ENCODE results near the gene FAM83C. TPM values are rescaled to one million over a fixed set of nuclear protein-coding genes. Genes with fewer than 3 reads are reported as not detected.

The FAM83C gene
- total and polyA plus RNA-seq, 9 of the 15 experiments (the other 6 are each of a cell fraction or from before 2014, with no cell fraction given): not detected

DNA sequence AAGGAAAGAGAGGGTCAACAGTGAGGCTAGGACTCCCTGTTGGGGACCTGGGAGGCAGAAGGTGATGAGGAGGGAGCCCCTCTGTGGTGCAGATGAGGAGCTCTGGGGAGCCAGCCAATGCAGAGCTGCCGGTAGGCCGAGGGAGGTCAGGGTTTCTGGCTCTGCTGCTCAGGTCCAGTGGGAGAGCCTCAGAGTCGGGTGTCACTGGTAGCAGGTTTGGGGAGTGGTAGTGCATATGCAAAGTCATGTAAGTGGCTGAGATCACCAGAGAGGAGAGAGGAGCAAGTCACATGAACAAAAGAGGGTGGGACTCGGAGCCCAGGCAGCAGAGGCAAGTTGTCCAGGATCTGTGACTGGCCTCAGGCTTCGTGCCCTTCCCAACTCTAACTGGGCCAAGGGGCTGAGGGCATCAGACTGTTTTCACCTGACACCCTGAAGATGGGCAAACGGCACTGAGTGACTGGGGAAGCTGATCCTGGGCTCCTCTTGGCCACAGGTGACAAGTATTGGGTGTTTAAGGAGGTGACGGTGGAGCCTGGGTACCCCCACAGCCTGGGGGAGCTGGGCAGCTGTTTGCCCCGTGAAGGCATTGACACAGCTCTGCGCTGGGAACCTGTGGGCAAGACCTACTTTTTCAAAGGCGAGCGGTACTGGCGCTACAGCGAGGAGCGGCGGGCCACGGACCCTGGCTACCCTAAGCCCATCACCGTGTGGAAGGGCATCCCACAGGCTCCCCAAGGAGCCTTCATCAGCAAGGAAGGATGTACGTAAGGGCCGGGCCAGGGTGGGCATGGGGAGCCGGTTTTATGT is 20.9 kb downstream of the FAM83C start (continued):
- TF ChIP-seq PKNOX1 (IDR thresholded peaks at IDR 0.05) (peak; percentile 38; the same call in 1 of the 2 replicates), BRD9 (IDR thresholded peaks at IDR 0.05; ENCODE audit: low read depth, partially characterized antibody) (peak; percentile 26), ZBTB9 (CRISPR knock-in tag; IDR thresholded peaks at IDR 0.05) (no peak), MTF1 (CRISPR knock-in tag; IDR thresholded peaks at IDR 0.05; ENCODE audit: borderline replicate concordance) (no peak), ATF7 (IDR thresholded peaks at IDR 0.05) (peak; percentile 85)
